SK-N-DZ (cell line): ENCODE measurements around the gene RNF34.

ENCODE experiments used
- DNase-seq: peaks from one replicate; pipeline ENCODE4 v3.0.0-alpha.2; 2015; ENCODE audit warnings: low spot score

Gene RNF34

GRCh38 chr12:121388421-121388981 lies 11.4 kb upstream of the RNF34 start:
- DNase-seq = no peak

- no peak for DNase-seq
These were observed 9.1 kb upstream of the RNF34 start for GRCh38 chr12:121390856-121391255.

- peak; percentile 99 for DNase-seq
These were observed 8.1 kb upstream of the RNF34 start for GRCh38 chr12:121391619-121392324.

- no peak for DNase-seq
These were observed 7.6 kb upstream of the RNF34 start for GRCh38 chr12:121392325-121392716.

- no peak for DNase-seq
These were observed 2.4 kb upstream of the RNF34 start for GRCh38 chr12:121397521-121397920.

- no peak for DNase-seq
These were observed 1.6 kb upstream of the RNF34 start for GRCh38 chr12:121398355-121398754.

- peak; percentile 46 for DNase-seq
These were observed 618 bp downstream of the RNF34 start for GRCh38 chr12:121400332-121401139.

- DNase-seq = no peak
These were observed 3.8 kb downstream of the RNF34 start for GRCh38 chr12:121403721-121404120.

GRCh38 chr12:121404734-121405133 lies 4.8 kb downstream of the RNF34 start:
- peak; percentile 94 for DNase-seq

GRCh38 chr12:121405211-121405610 lies 5.3 kb downstream of the RNF34 start:
- peak; percentile 84 for DNase-seq

- DNase-seq = no peak
These were observed 14.0 kb downstream of the RNF34 start for GRCh38 chr12:121413917-121414316.

- no peak for DNase-seq
These were observed 17.9 kb downstream of the RNF34 start for GRCh38 chr12:121417847-121418246.

- DNase-seq = no peak
These were observed 20.2 kb downstream of the RNF34 start for GRCh38 chr12:121420109-121420508.

GRCh38 chr12:121423253-121423652 lies 23.3 kb downstream of the RNF34 start:
- DNase-seq = no peak

- DNase-seq = no peak
These were observed 24.0 kb downstream of the RNF34 start for GRCh38 chr12:121423682-121424623.

GRCh38 chr12:121424624-121424975 lies 24.7 kb downstream of the RNF34 start:
- no peak for DNase-seq

GRCh38 chr12:121427556-121428050 lies 27.7 kb downstream of the RNF34 start:
- DNase-seq = no peak

- DNase-seq = no peak
These were observed 29.0 kb downstream of the RNF34 start for GRCh38 chr12:121428883-121429282.

- DNase-seq = no peak
These were observed 31.0 kb downstream of the RNF34 start for GRCh38 chr12:121430833-121431415.

GRCh38 chr12:121432740-121433480 lies 33.0 kb downstream of the RNF34 start:
- no peak for DNase-seq
